ENCODE data around the gene TPD52L3.

The TPD52L3 gene

GRCh38 chr9:6367128-6367890 is 39.1 kb downstream of the TPD52L3 start:
- TF ChIP-seq CTCF (conservative IDR thresholded peaks at IDR 0.05): no peak
- H3K27ac ChIP-seq: no peak overlapping the region

GRCh38 chr9:6368831-6369230 is 40.7 kb downstream of the TPD52L3 start:
- no peak for TF ChIP-seq CTCF (conservative IDR thresholded peaks at IDR 0.05)

More at GRCh38 chr9:6368831-6369230, 40.7 kb downstream of the TPD52L3 start:
- no peak overlapping the region for H3K27ac ChIP-seq

Measured in VCaP (cell line).